GM23248 (cell line): ENCODE data around the gene ABHD12. TPM values are rescaled to one million over a fixed set of nuclear protein-coding genes. Genes with fewer than 3 reads are reported as not detected.

Experiments
- DNase-seq: peaks from one replicate; pipeline ENCODE4 v3.0.0-alpha.2; 2015
- H2AFZ ChIP-seq: fragments of 200-600 bp; sonication (generic); 2 replicates; pipeline ENCODE4 v1.6.1; 2016; ENCODE audit warnings: antibody characterized with exemption
- H3F3A ChIP-seq: fragments of 200-600 bp; sonication (generic); 2 replicates; pipeline ENCODE4 v1.6.1; 2016; ENCODE audit warnings: mild to moderate bottlenecking, antibody characterized with exemption, mixed run types; ENCODE audit not compliant: insufficient read depth
- H3K27ac ChIP-seq: fragments of 200-600 bp; sonication (generic); 2 replicates; pipeline ENCODE4 v1.5.1; 2016; ENCODE audit warnings: mild to moderate bottlenecking
- H3K27me3 ChIP-seq: fragments of 200-600 bp; sonication (generic); replicated peaks from 2 replicates; pipeline ENCODE4 v1.6.1; 2016; ENCODE audit warnings: mild to moderate bottlenecking; ENCODE audit not compliant: insufficient read depth
- H3K36me3 ChIP-seq: fragments of 200-600 bp; sonication (generic); 2 replicates; pipeline ENCODE4 v1.6.1; 2016; ENCODE audit warnings: low read depth, mild to moderate bottlenecking
- H3K4me1 ChIP-seq: fragments of 200-600 bp; sonication (generic); 2 replicates; pipeline ENCODE4 v1.6.1; 2016; ENCODE audit warnings: mild to moderate bottlenecking; ENCODE audit not compliant: insufficient read depth
- H3K4me2 ChIP-seq: fragments of 200-600 bp; sonication (generic); one replicate; pipeline ENCODE4 v1.6.1; 2016; ENCODE audit warnings: mild to moderate bottlenecking; ENCODE audit not compliant: unreplicated experiment
- H3K4me3 ChIP-seq: fragments of 200-600 bp; sonication (generic); 2 replicates; pipeline ENCODE4 v1.5.1; 2016; ENCODE audit warnings: mild to moderate bottlenecking
- H3K79me2 ChIP-seq: fragments of 200-600 bp; sonication (generic); 2 replicates; pipeline ENCODE4 v1.6.1; 2016; ENCODE audit warnings: mild to moderate bottlenecking; ENCODE audit not compliant: insufficient read depth
- H3K9ac ChIP-seq: fragments of 200-600 bp; sonication (generic); 2 replicates; pipeline ENCODE4 v1.6.1; 2016; ENCODE audit warnings: mild to moderate bottlenecking
- H3K9me2 ChIP-seq: fragments of 200-600 bp; sonication (generic); 2 replicates; pipeline ENCODE4 v1.6.1; 2016; ENCODE audit warnings: mixed run types, mild to moderate bottlenecking, moderate library complexity; ENCODE audit not compliant: insufficient read depth
- H3K9me3 ChIP-seq: fragments of 200-600 bp; sonication (generic); one replicate; pipeline ENCODE4 v1.6.1; 2017; ENCODE audit warnings: low read depth
- H4K20me1 ChIP-seq: fragments of 200-600 bp; sonication (generic); 2 replicates; pipeline ENCODE4 v1.6.0; 2016; ENCODE audit not compliant: insufficient read depth
- EZH2 ChIP-seq: fragments of 200-600 bp; sonication (generic); IDR thresholded peaks from 2 replicates; pipeline ENCODE4 v1.6.1; 2018; ENCODE audit warnings: antibody characterized with exemption, mild to moderate bottlenecking; ENCODE audit not compliant: insufficient read depth, poor library complexity, severe bottlenecking
- EZH2phosphoT487 ChIP-seq: fragments of 200-600 bp; sonication (generic); IDR thresholded peaks from 2 replicates; pipeline ENCODE4 v1.6.1; 2018; ENCODE audit warnings: antibody characterized with exemption, moderate library complexity, mild to moderate bottlenecking, low read depth; ENCODE audit not compliant: insufficient read depth
- WGBS, 2 experiments: methylation state at CpG; one replicate each; pipeline ENCODE4 v1.1.6; 2015 to 2017; ENCODE audit warnings: low lambda C conversion rate in 2 of 2, low coverage in 1 of 2; ENCODE audit errors: missing lambda C conversion rate in 2 of 2; 5-methylcytosine and 5-hydroxymethylcytosine counted together
- in situ Hi-C: fragments of 300-500 bp; cut with MboI; formaldehyde crosslinking; loops from 2 replicates; pipeline ENCODE4 v1.15.0; 2020
- polyA plus RNA-seq: library from polyadenylated mRNA; unstranded; fragments of >200 nt; fragmentation: Nextera tagmentation; extraction: Ambion mirVana; gene quantifications from 2 replicates; pipeline ENCODE4 v1.2.1, GENCODE V29; 2016
- total RNA-seq: library from RNA; depleted of rRNA; stranded (reverse); fragments of >200 nt; shearing (Covaris generic); gene quantifications from 2 replicates; pipeline ENCODE4 v1.2.3, GENCODE V29; 2014

ABHD12 gene
- total and polyA plus RNA-seq, 2 experiments from 2014 or later: 50.6 to 82.1 TPM

DNA sequence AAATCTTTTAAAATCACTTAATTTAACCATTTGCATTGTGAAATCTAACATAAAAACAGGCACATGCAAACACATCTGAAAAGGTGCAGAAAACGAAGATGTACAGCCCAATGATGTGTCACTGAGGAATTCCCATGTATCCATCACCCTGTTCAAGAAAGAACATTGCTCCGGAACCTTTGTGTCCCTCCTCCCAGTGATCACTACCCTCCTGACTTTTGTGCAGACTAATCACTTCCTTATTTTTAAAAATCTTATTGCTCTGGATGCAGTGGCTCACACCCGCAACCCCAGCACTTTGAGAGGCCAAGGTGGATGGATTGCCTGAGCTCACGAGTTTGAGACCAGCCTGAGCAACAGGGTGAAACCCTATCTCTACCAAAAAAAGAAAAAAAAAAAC is 31.4 kb upstream of the ABHD12 start:
- Histone ChIP-seq H4K20me1 (no peaks in the 10 kb centered on the region), H3K4me1 (peaks cover 9% of the 10 kb centered on the region; the same call in 1 of the 2 replicates), H3K27me3 (no peaks in the 10 kb centered on the region), H3K79me2 (no peaks in the 10 kb centered on the region), H3K9ac (no peak overlapping the region), H3K9me3 (no peaks in the 10 kb centered on the region), H3F3A (no peaks in the 10 kb centered on the region; the same call in 1 of the 2 replicates), H3K4me2 (no peak overlapping the region), H2AFZ (no peak overlapping the region), H3K9me2 (no peaks in the 10 kb centered on the region), H3K4me3 (no peak overlapping the region), H3K27ac (no peak overlapping the region), H3K36me3 (peaks cover 6% of the 10 kb centered on the region; the same call in 1 of the 2 replicates)
- no peak for DNase-seq
- TF ChIP-seq EZH2phosphoT487 (no peak), EZH2 (no peak)
- in situ Hi-C loops: loop anchor here (10.0 to 25.0 kb wide), 4 partner anchors 53 to 440 kb away; partner anchors contain the start of gene ZNF337
- 57 to 72% methylated on average over 4 of the region's 4 CpGs for WGBS, 2 experiments

DNA sequence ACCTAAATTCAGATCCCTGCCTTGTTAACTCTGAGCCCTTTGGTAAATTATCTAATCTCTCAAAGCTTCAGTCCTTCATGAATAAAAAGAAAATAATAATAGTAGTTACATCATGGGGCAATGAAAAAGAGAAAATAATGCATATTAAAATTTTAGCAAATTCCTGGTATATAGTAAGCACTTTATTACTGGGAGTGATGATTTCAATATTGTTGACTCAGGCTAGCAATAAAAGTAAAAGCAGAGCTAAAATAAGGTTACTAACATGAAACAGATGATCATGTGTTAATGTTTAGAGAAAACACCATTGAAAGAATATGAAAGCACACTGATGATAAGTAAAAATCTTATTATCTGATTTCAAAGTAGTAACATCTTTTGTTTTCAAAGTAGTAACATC is 30.5 kb upstream of the ABHD12 start:
- Histone ChIP-seq H4K20me1 (no peaks in the 10 kb centered on the region), H3F3A (no peaks in the 10 kb centered on the region; the same call in 1 of the 2 replicates), H3K79me2 (no peaks in the 10 kb centered on the region), H2AFZ (no peak overlapping the region), H3K27me3 (no peaks in the 10 kb centered on the region), H3K4me3 (no peak overlapping the region), H3K4me1 (peaks cover 9% of the 10 kb centered on the region; the same call in 1 of the 2 replicates), H3K27ac (no peak overlapping the region), H3K9me2 (no peaks in the 10 kb centered on the region), H3K9ac (no peak overlapping the region), H3K4me2 (no peak overlapping the region), H3K36me3 (peaks cover 6% of the 10 kb centered on the region; the same call in 1 of the 2 replicates), H3K9me3 (no peaks in the 10 kb centered on the region)
- in situ Hi-C loops: loop anchor here (10.0 to 25.0 kb wide), 4 partner anchors 54 to 441 kb away; partner anchors contain the start of gene ZNF337
- TF ChIP-seq EZH2: no peak
- no peak for TF ChIP-seq EZH2phosphoT487
- peak; percentile 8 for DNase-seq

- WGBS, 2 experiments: 83 to 91% methylated on average over 1 of the region's 1 CpG
- Histone ChIP-seq H3K27ac (no peak overlapping the region), H3K79me2 (no peaks in the 10 kb centered on the region), H3F3A (no peaks in the 10 kb centered on the region; the same call in 1 of the 2 replicates), H3K9me3 (no peaks in the 10 kb centered on the region), H3K27me3 (no peaks in the 10 kb centered on the region), H3K4me2 (no peak overlapping the region), H3K9me2 (no peaks in the 10 kb centered on the region), H3K9ac (no peak overlapping the region), H3K36me3 (no peaks in the 10 kb centered on the region), H3K4me1 (peaks cover 9% of the 10 kb centered on the region; the same call in 1 of the 2 replicates), H4K20me1 (no peaks in the 10 kb centered on the region), H2AFZ (no peak overlapping the region), H3K4me3 (no peak overlapping the region)
- peak; percentile 48 for DNase-seq
- in situ Hi-C loops: loop anchor here (25.0 kb wide), 2 partner anchors 269 to 444 kb away; partner anchors contain the start of gene ZNF337
- TF ChIP-seq EZH2 (no peak), EZH2phosphoT487 (no peak)
These were observed 28.1 kb upstream of the ABHD12 start for GRCh38 chr20:25418776-25419175.

DNA sequence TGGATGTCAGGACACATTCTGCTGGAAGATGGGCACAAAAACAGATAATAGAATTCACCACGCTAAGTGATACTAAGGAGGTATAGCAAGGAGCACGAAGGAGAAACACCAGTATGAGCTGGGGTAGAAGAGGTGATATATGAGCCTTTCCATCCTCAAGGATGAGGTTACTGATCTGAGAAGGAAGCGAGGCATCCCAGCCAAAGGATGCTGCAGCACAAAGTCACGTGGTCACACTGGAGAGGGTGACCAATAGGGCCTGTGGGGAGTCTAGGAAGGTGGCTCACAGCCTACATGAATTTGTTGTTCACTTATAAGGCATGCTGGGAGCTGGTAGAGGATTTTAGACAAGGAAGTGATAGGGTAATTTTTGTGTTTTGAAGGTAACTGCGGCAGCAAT is 18.3 kb upstream of the ABHD12 start:
- in situ Hi-C loops: loop anchor here (10.0 to 25.0 kb wide), 4 partner anchors 278 to 453 kb away; partner anchors contain the start of genes APMAP and ZNF337
- 98 to 100% methylated on average over 5 of the region's 5 CpGs for WGBS, 2 experiments
- DNase-seq: no peak
- no peak for TF ChIP-seq EZH2
- Histone ChIP-seq H3K4me2 (peak overlapping the region; percentile 94), H3F3A (no peaks in the 10 kb centered on the region), H3K79me2 (peaks cover 23% of the 10 kb centered on the region), H3K4me1 (peaks cover 10% of the 10 kb centered on the region; the same call in 1 of the 2 replicates), H3K9me3 (no peaks in the 10 kb centered on the region), H3K27me3 (no peaks in the 10 kb centered on the region), H3K9me2 (no peaks in the 10 kb centered on the region), H3K36me3 (no peaks in the 10 kb centered on the region), H3K4me3 (peak overlapping the region; percentile 89), H3K9ac (peak overlapping the region; percentile 87), H2AFZ (peak overlapping the region; percentile 98; the same call in 1 of the 2 replicates), H4K20me1 (no peaks in the 10 kb centered on the region), H3K27ac (no peak overlapping the region)

GRCh38 chr20:25408170-25408547 is 17.5 kb upstream of the ABHD12 start:
- H3K27me3 ChIP-seq: no peaks in the 10 kb centered on the region
- H4K20me1 ChIP-seq: no peaks in the 10 kb centered on the region
- H3K4me1 ChIP-seq: peaks cover 10% of the 10 kb centered on the region; the same call in 1 of the 2 replicates
- H3K79me2 ChIP-seq: peaks cover 23% of the 10 kb centered on the region
- peak overlapping the region; percentile 87 for H3K9ac ChIP-seq
- H3F3A ChIP-seq: no peaks in the 10 kb centered on the region
- in situ Hi-C loops: loop anchor here (10.0 to 25.0 kb wide), 4 partner anchors 279 to 454 kb away; partner anchors contain the start of genes APMAP and ZNF337
- peak overlapping the region; percentile 98 for H2AFZ ChIP-seq
- H3K36me3 ChIP-seq: no peaks in the 10 kb centered on the region
- WGBS, 2 experiments: 1 to 3% methylated on average over 4 of the region's 4 CpGs
- peak overlapping the region; percentile 89 for H3K4me3 ChIP-seq
- H3K9me3 ChIP-seq: no peaks in the 10 kb centered on the region
- no peak for DNase-seq
- peak overlapping the region; percentile 94 for H3K4me2 ChIP-seq
- TF ChIP-seq EZH2 (no peak), EZH2phosphoT487 (no peak)
- peak overlapping the region; percentile 52 for H3K27ac ChIP-seq
- H3K9me2 ChIP-seq: no peaks in the 10 kb centered on the region
